C4-2B (cell line): Measurements from ENCODE around the gene LRCH1.

Experiments used
- ZFX ChIP-seq: fragments of 450-650 bp; IDR thresholded peaks from 2 replicates; pipeline ENCODE4 v1.6.1; 2017
- TF ChIP-seq, protein P1 (sequence below): fragments of 450-650 bp; conservative IDR thresholded peaks from 2 replicates; pipeline ENCODE4 v1.5.1; 2017; ENCODE audit warnings: mild to moderate bottlenecking

DNA sequence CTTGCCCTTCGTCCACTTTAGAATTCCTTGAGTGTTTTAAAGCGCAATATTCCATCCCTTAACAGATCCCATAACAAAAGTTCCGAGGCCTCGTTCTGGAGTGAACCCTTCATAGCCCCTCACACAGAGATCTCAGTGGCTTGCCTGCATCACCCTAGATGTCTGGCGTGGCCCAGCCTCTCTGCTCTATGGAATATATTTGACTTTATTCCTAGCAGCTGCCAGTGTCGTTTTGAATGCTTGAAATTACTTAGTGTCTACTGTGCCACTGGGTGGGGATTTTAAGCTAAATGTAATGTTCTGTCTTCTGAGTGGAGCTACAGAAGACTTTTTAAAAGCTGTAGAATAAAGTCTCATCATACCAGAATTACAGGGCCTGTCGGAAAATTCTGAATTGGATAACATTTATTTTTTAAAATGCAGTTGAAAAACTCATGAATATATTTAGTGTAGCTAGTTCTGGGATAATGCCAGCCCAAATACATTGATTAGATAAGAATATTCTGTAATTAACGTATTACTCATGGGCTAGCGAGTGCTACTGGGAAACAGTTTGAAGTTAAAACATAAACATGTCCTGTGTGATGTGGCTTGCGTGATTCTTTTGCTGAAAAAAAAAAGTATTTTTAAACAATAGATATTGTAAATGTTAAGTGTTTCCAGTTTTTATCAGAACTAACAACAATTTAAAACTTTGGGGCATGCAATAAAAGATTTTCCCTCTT, 132.2 kb downstream of the LRCH1 start:
- TF ChIP-seq, protein P1, sequence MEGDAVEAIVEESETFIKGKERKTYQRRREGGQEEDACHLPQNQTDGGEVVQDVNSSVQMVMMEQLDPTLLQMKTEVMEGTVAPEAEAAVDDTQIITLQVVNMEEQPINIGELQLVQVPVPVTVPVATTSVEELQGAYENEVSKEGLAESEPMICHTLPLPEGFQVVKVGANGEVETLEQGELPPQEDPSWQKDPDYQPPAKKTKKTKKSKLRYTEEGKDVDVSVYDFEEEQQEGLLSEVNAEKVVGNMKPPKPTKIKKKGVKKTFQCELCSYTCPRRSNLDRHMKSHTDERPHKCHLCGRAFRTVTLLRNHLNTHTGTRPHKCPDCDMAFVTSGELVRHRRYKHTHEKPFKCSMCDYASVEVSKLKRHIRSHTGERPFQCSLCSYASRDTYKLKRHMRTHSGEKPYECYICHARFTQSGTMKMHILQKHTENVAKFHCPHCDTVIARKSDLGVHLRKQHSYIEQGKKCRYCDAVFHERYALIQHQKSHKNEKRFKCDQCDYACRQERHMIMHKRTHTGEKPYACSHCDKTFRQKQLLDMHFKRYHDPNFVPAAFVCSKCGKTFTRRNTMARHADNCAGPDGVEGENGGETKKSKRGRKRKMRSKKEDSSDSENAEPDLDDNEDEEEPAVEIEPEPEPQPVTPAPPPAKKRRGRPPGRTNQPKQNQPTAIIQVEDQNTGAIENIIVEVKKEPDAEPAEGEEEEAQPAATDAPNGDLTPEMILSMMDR: no peak
- no peak for TF ChIP-seq ZFX
